GM23338 (cell line): Measurements from ENCODE around the gene SCAMP1. TPM values are rescaled to one million over a fixed set of nuclear protein-coding genes. Genes with fewer than 3 reads are reported as not detected.
A peak's percentile ranks its signal among the peaks of the same experiment; 100 is the strongest.

Source experiments
- ATAC-seq: fragments of 200-7000 bp; cut with Tn5 transposase; 3 replicates; pipeline ENCODE4 v1.9.1; 2020
- DNase-seq: peaks from one replicate; pipeline ENCODE4 v3.0.0-alpha.2; 2015; ENCODE audit warnings: low spot score
- H2AFZ ChIP-seq: fragments of 200-600 bp; sonication (generic); 2 replicates; pipeline ENCODE4 v1.8.0; 2016; ENCODE audit warnings: antibody characterized with exemption, mild to moderate bottlenecking, moderate library complexity
- H3F3A ChIP-seq: fragments of 200-600 bp; sonication (generic); replicated peaks from 2 replicates; pipeline ENCODE4 v1.8.0; 2017; ENCODE audit warnings: antibody characterized with exemption, mixed run types, low read depth
- H3K27ac ChIP-seq: fragments of 200-600 bp; sonication (generic); 2 replicates; pipeline ENCODE4 v1.6.1; 2016; ENCODE audit warnings: low read depth
- H3K27me3 ChIP-seq: fragments of 200-600 bp; sonication (generic); 2 replicates; pipeline ENCODE4 v1.8.0; 2016; ENCODE audit warnings: mild to moderate bottlenecking, mixed run types, moderate library complexity; ENCODE audit not compliant: insufficient read depth
- H3K36me3 ChIP-seq: fragments of 200-600 bp; sonication (generic); 2 replicates; pipeline ENCODE4 v1.8.0; 2016; ENCODE audit warnings: mild to moderate bottlenecking; ENCODE audit not compliant: insufficient read depth
- H3K4me1 ChIP-seq: fragments of 200-600 bp; sonication (generic); 2 replicates; pipeline ENCODE4 v1.8.0; 2016; ENCODE audit warnings: mild to moderate bottlenecking, moderate library complexity; ENCODE audit not compliant: insufficient read depth
- H3K4me2 ChIP-seq: fragments of 200-600 bp; sonication (generic); 2 replicates; pipeline ENCODE4 v1.7.1; 2017; ENCODE audit warnings: mixed run types
- H3K4me3 ChIP-seq: fragments of 200-600 bp; sonication (generic); 2 replicates; pipeline ENCODE4 v1.6.1; 2016; ENCODE audit warnings: mixed run types
- H3K79me2 ChIP-seq: fragments of 200-600 bp; sonication (generic); replicated peaks from 2 replicates; pipeline ENCODE4 v1.8.0; 2017; ENCODE audit warnings: mild to moderate bottlenecking; ENCODE audit not compliant: insufficient read depth
- H3K9me2 ChIP-seq: fragments of 200-600 bp; sonication (generic); 2 replicates; pipeline ENCODE4 v1.8.0; 2017; ENCODE audit not compliant: insufficient read depth
- H4K20me1 ChIP-seq: fragments of 200-600 bp; sonication (generic); replicated peaks from 2 replicates; pipeline ENCODE4 v1.8.0; 2017; ENCODE audit warnings: mild to moderate bottlenecking; ENCODE audit not compliant: insufficient read depth
- H3K27ac Mint-ChIP-seq: 2 replicates; pipeline ENCODE4 v1.8.0; 2020; ENCODE audit warnings: inconsistent platforms, mild to moderate bottlenecking, moderate library complexity, mixed read lengths
- H3K27me3 Mint-ChIP-seq: 3 replicates; pipeline ENCODE4 v1.8.0; 2022; ENCODE audit warnings: low read depth, mild to moderate bottlenecking, moderate library complexity, mixed read lengths, inconsistent platforms; ENCODE audit not compliant: insufficient read depth, poor library complexity
- H3K36me3 Mint-ChIP-seq: 3 replicates; pipeline ENCODE4 v1.8.0; 2021; ENCODE audit warnings: low read depth, mild to moderate bottlenecking, inconsistent platforms, moderate library complexity, mixed read lengths
- H3K4me1 Mint-ChIP-seq: 3 replicates; pipeline ENCODE4 v1.8.0; 2020; ENCODE audit warnings: mild to moderate bottlenecking, inconsistent platforms, mixed read lengths
- H3K4me3 Mint-ChIP-seq: 3 replicates; pipeline ENCODE4 v1.8.0; 2021; ENCODE audit warnings: moderate library complexity, mild to moderate bottlenecking, inconsistent platforms, mixed read lengths
- H3K9me3 Mint-ChIP-seq: 3 replicates; pipeline ENCODE4 v1.8.0; 2020; ENCODE audit warnings: moderate library complexity, mild to moderate bottlenecking, inconsistent platforms, mixed read lengths
- CREB1 ChIP-seq: fragments of 250-450 bp; sonication (Bioruptor Pico); IDR thresholded peaks from 2 replicates; pipeline ENCODE4 v1.5.0; 2020; ENCODE audit warnings: low read depth, mild to moderate bottlenecking, moderate library complexity
- EZH2 ChIP-seq: fragments of 200-600 bp; sonication (generic); IDR thresholded peaks from one replicate; pipeline ENCODE4 v1.8.0; 2017; ENCODE audit warnings: antibody characterized with exemption, mild to moderate bottlenecking, low read depth; ENCODE audit not compliant: unreplicated experiment
- EZH2phosphoT487 ChIP-seq: fragments of 200-600 bp; sonication (generic); IDR thresholded peaks from one replicate; pipeline ENCODE4 v1.8.1; 2018; ENCODE audit warnings: antibody characterized with exemption; ENCODE audit not compliant: unreplicated experiment
- JUNB ChIP-seq: IDR thresholded peaks from one replicate; pipeline ENCODE4 v1.6.1; 2016; ENCODE audit warnings: antibody characterized with exemption; ENCODE audit not compliant: unreplicated experiment
- NANOG ChIP-seq: IDR thresholded peaks from 2 replicates; pipeline ENCODE4 v1.6.1; 2016; ENCODE audit warnings: antibody characterized with exemption, borderline replicate concordance
- POLR2AphosphoS5 ChIP-seq: IDR thresholded peaks from 2 replicates; pipeline ENCODE4 v1.6.1; 2016; ENCODE audit warnings: antibody characterized with exemption, low read depth
- STAT1 ChIP-seq: IDR thresholded peaks from one replicate; pipeline ENCODE4 v1.6.1; 2016; ENCODE audit warnings: antibody characterized with exemption; ENCODE audit not compliant: unreplicated experiment
- ZNF114 ChIP-seq: fragments of 250-450 bp; sonication (Bioruptor Pico); IDR thresholded peaks from 2 replicates; pipeline ENCODE4 v1.5.0; 2020; ENCODE audit warnings: mild to moderate bottlenecking, moderate library complexity
- ZNF331 ChIP-seq: fragments of 250-450 bp; sonication (Bioruptor Pico); IDR thresholded peaks from 2 replicates; pipeline ENCODE4 v1.5.0; 2020; ENCODE audit warnings: low read depth, mild to moderate bottlenecking, moderate library complexity
- polyA plus RNA-seq: library from polyadenylated mRNA; unstranded; fragments of >200 nt; fragmentation: Nextera tagmentation; extraction: Ambion mirVana; gene quantifications from 2 replicates; pipeline ENCODE4 v1.2.1, GENCODE V29; 2016
- total RNA-seq: library from RNA; depleted of rRNA; stranded (reverse); fragments of >200 nt; shearing (Covaris generic); gene quantifications from 2 replicates; pipeline ENCODE4 v1.2.3, GENCODE V29; 2014
- TF ChIP-seq, protein P1 (sequence below), 2 experiments: fragments of 200-600 bp in 1 of 2; sonication (generic) in 1 of 2; conservative IDR thresholded peaks; 2 replicates each; pipeline versions ENCODE4 v1.5.1 to v1.6.1; 2016 to 2017; ENCODE audit warnings: antibody characterized with exemption in 2 of 2, low read depth in 2 of 2, mild to moderate bottlenecking in 2 of 2, moderate library complexity in 1 of 2
- TF ChIP-seq, protein P2 (sequence below): fragments of 250-450 bp; sonication (Bioruptor Pico); IDR thresholded peaks from 2 replicates; pipeline ENCODE4 v1.5.0; 2020; ENCODE audit warnings: mild to moderate bottlenecking, moderate library complexity
- TF ChIP-seq, protein P3 (sequence below): IDR thresholded peaks from one replicate; pipeline ENCODE4 v1.6.1; 2018; ENCODE audit warnings: antibody characterized with exemption; ENCODE audit not compliant: unreplicated experiment
- TF ChIP-seq, protein P4 (sequence below): IDR thresholded peaks from 2 replicates; pipeline ENCODE4 v1.6.1; 2016; ENCODE audit warnings: antibody characterized with exemption

SCAMP1 gene
- total and polyA plus RNA-seq, 2 experiments from 2014 or later, result 26.8 to 53.9 TPM

DNA sequence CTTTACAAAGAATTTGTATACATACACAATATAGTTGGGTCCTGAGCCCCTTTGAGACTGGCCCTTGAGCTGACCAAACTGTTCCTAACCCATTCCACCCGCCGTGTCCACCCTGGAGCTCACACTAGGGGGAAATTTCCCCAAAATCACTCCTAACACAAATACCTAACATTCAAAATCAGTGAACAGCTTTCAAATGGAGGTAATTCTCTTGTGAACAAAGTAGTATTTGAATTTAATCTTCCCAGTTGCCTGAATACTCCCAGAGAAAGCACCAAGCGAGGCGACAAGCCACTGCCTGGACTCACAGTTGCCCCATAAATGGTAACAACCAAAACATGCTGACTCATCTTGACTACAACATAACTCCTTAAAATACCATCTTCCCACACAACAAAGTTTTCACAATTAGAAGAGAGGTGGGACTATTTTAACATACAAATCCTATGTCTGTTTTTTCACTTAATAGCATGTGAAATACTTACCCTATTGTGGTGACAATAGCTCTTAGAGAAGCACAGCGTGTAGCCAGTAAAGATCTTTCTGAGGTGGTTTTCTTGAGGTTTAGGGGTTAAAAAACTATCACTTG lies 31.7 kb upstream of the SCAMP1 start:
- no peaks in the 10 kb centered on the region for H3K27me3 Mint-ChIP-seq
- no peaks in the 10 kb centered on the region for H3K9me3 Mint-ChIP-seq
- H3K36me3 Mint-ChIP-seq, result no peaks in the 10 kb centered on the region
- H3K4me1 Mint-ChIP-seq, result peaks cover 9% of the 10 kb centered on the region
- Histone ChIP-seq H3K27ac (no peak overlapping the region), H4K20me1 (no peaks in the 10 kb centered on the region), H3K4me3 (no peak overlapping the region), H3F3A (no peaks in the 10 kb centered on the region), H2AFZ (peak overlapping the region; percentile 77), H3K27me3 (no peaks in the 10 kb centered on the region), H3K4me2 (no peak overlapping the region), H3K9me2 (no peaks in the 10 kb centered on the region; the same call in 1 of the 2 replicates), H3K36me3 (no peaks in the 10 kb centered on the region), H3K4me1 (0 out of 2 replicates have a peak, but pooled peaks cover 7% of the 10 kb centered on the region), H3K79me2 (no peaks in the 10 kb centered on the region)
- H3K27ac Mint-ChIP-seq, result peak overlapping the region; percentile 78
- TF ChIP-seq EZH2phosphoT487 (no peak), CREB1 (no peak), POLR2AphosphoS5 (no peak), STAT1 (no peak), EZH2 (no peak), JUNB (no peak), NANOG (no peak), ZNF331 (CRISPR knock-in tag) (no peak), ZNF114 (CRISPR knock-in tag) (no peak)
- TF ChIP-seq, protein P1, sequence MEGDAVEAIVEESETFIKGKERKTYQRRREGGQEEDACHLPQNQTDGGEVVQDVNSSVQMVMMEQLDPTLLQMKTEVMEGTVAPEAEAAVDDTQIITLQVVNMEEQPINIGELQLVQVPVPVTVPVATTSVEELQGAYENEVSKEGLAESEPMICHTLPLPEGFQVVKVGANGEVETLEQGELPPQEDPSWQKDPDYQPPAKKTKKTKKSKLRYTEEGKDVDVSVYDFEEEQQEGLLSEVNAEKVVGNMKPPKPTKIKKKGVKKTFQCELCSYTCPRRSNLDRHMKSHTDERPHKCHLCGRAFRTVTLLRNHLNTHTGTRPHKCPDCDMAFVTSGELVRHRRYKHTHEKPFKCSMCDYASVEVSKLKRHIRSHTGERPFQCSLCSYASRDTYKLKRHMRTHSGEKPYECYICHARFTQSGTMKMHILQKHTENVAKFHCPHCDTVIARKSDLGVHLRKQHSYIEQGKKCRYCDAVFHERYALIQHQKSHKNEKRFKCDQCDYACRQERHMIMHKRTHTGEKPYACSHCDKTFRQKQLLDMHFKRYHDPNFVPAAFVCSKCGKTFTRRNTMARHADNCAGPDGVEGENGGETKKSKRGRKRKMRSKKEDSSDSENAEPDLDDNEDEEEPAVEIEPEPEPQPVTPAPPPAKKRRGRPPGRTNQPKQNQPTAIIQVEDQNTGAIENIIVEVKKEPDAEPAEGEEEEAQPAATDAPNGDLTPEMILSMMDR (conservative IDR thresholded peaks at IDR 0.05; ENCODE audit: low read depth in 2 of 2), result no peak
- TF ChIP-seq, protein P2, sequence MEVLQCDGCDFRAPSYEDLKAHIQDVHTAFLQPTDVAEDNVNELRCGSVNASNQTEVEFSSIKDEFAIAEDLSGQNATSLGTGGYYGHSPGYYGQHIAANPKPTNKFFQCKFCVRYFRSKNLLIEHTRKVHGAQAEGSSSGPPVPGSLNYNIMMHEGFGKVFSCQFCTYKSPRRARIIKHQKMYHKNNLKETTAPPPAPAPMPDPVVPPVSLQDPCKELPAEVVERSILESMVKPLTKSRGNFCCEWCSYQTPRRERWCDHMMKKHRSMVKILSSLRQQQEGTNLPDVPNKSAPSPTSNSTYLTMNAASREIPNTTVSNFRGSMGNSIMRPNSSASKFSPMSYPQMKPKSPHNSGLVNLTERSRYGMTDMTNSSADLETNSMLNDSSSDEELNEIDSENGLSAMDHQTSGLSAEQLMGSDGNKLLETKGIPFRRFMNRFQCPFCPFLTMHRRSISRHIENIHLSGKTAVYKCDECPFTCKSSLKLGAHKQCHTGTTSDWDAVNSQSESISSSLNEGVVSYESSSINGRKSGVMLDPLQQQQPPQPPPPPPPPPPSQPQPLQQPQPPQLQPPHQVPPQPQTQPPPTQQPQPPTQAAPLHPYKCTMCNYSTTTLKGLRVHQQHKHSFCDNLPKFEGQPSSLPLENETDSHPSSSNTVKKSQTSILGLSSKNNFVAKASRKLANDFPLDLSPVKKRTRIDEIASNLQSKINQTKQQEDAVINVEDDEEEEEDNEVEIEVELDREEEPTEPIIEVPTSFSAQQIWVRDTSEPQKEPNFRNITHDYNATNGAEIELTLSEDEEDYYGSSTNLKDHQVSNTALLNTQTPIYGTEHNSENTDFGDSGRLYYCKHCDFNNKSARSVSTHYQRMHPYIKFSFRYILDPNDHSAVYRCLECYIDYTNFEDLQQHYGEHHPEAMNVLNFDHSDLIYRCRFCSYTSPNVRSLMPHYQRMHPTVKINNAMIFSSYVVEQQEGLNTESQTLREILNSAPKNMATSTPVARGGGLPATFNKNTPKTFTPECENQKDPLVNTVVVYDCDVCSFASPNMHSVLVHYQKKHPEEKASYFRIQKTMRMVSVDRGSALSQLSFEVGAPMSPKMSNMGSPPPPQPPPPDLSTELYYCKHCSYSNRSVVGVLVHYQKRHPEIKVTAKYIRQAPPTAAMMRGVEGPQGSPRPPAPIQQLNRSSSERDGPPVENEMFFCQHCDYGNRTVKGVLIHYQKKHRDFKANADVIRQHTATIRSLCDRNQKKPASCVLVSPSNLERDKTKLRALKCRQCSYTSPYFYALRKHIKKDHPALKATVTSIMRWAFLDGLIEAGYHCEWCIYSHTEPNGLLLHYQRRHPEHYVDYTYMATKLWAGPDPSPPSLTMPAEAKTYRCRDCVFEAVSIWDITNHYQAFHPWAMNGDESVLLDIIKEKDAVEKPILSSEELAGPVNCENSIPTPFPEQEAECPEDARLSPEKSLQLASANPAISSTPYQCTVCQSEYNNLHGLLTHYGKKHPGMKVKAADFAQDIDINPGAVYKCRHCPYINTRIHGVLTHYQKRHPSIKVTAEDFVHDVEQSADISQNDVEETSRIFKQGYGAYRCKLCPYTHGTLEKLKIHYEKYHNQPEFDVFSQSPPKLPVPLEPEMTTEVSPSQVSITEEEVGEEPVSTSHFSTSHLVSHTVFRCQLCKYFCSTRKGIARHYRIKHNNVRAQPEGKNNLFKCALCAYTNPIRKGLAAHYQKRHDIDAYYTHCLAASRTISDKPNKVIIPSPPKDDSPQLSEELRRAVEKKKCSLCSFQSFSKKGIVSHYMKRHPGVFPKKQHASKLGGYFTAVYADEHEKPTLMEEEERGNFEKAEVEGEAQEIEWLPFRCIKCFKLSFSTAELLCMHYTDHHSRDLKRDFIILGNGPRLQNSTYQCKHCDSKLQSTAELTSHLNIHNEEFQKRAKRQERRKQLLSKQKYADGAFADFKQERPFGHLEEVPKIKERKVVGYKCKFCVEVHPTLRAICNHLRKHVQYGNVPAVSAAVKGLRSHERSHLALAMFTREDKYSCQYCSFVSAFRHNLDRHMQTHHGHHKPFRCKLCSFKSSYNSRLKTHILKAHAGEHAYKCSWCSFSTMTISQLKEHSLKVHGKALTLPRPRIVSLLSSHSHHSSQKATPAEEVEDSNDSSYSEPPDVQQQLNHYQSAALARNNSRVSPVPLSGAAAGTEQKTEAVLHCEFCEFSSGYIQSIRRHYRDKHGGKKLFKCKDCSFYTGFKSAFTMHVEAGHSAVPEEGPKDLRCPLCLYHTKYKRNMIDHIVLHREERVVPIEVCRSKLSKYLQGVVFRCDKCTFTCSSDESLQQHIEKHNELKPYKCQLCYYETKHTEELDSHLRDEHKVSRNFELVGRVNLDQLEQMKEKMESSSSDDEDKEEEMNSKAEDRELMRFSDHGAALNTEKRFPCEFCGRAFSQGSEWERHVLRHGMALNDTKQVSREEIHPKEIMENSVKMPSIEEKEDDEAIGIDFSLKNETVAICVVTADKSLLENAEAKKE, result no peak
- TF ChIP-seq, protein P3, sequence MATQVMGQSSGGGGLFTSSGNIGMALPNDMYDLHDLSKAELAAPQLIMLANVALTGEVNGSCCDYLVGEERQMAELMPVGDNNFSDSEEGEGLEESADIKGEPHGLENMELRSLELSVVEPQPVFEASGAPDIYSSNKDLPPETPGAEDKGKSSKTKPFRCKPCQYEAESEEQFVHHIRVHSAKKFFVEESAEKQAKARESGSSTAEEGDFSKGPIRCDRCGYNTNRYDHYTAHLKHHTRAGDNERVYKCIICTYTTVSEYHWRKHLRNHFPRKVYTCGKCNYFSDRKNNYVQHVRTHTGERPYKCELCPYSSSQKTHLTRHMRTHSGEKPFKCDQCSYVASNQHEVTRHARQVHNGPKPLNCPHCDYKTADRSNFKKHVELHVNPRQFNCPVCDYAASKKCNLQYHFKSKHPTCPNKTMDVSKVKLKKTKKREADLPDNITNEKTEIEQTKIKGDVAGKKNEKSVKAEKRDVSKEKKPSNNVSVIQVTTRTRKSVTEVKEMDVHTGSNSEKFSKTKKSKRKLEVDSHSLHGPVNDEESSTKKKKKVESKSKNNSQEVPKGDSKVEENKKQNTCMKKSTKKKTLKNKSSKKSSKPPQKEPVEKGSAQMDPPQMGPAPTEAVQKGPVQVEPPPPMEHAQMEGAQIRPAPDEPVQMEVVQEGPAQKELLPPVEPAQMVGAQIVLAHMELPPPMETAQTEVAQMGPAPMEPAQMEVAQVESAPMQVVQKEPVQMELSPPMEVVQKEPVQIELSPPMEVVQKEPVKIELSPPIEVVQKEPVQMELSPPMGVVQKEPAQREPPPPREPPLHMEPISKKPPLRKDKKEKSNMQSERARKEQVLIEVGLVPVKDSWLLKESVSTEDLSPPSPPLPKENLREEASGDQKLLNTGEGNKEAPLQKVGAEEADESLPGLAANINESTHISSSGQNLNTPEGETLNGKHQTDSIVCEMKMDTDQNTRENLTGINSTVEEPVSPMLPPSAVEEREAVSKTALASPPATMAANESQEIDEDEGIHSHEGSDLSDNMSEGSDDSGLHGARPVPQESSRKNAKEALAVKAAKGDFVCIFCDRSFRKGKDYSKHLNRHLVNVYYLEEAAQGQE, result no peak
- TF ChIP-seq, protein P4, sequence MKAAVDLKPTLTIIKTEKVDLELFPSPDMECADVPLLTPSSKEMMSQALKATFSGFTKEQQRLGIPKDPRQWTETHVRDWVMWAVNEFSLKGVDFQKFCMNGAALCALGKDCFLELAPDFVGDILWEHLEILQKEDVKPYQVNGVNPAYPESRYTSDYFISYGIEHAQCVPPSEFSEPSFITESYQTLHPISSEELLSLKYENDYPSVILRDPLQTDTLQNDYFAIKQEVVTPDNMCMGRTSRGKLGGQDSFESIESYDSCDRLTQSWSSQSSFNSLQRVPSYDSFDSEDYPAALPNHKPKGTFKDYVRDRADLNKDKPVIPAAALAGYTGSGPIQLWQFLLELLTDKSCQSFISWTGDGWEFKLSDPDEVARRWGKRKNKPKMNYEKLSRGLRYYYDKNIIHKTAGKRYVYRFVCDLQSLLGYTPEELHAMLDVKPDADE, result no peak
- DNase-seq, result no peak
- ATAC-seq, result peak; percentile 31; the same call in 1 of the 3 replicates
- no peak overlapping the region for H3K4me3 Mint-ChIP-seq
